Suprapubic skin (tissue), 4 donors: ENCODE measurements around the gene ZSWIM6. TPM values are rescaled to one million over a fixed set of nuclear protein-coding genes. Genes with fewer than 3 reads are reported as not detected.

Experiments used
- DNase-seq, 2 donors: peaks; one replicate each; pipeline ENCODE4 v3.0.0-alpha.2; 2019; ENCODE audit warnings: low spot score in 2 of 2
- H3K27ac ChIP-seq: fragments of 200-600 bp; sonication (generic); one replicate; pipeline ENCODE4 v1.5.1; 2019
- H3K27me3 ChIP-seq: fragments of 200-600 bp; sonication (generic); one replicate; pipeline ENCODE4 v1.5.1; 2019
- H3K36me3 ChIP-seq: fragments of 200-600 bp; sonication (generic); one replicate; pipeline ENCODE4 v1.5.1; 2019
- H3K4me1 ChIP-seq: fragments of 200-600 bp; sonication (generic); one replicate; pipeline ENCODE4 v1.5.1; 2019
- H3K4me3 ChIP-seq: fragments of 200-600 bp; sonication (generic); one replicate; pipeline ENCODE4 v1.5.1; 2019; ENCODE audit warnings: mild to moderate bottlenecking
- H3K9me3 ChIP-seq: fragments of 200-600 bp; sonication (generic); one replicate; pipeline ENCODE4 v1.5.1; 2019
- EP300 ChIP-seq: sonication (generic); formaldehyde crosslinking; IDR thresholded peaks from one replicate; pipeline ENCODE4 v1.6.1; 2017; ENCODE audit warnings: antibody characterized with exemption
- POLR2A ChIP-seq, 2 donors: fragments of 450-650 bp; IDR thresholded peaks; one replicate each; pipeline ENCODE4 v1.6.1; 2017; ENCODE audit warnings: antibody characterized with exemption in 2 of 2, mild to moderate bottlenecking in 2 of 2, moderate library complexity in 2 of 2
- POLR2AphosphoS5 ChIP-seq, 3 donors: sonication (generic); formaldehyde crosslinking; IDR thresholded peaks; one replicate each; pipeline ENCODE4 v1.6.1; 2017; ENCODE audit warnings: antibody characterized with exemption in 3 of 3
- WGBS: methylation state at CpG from one replicate; pipeline ENCODE4 v1.1.5; 2018; 5-methylcytosine and 5-hydroxymethylcytosine counted together
- total RNA-seq, 4 donors: library from RNA; depleted of rRNA; stranded (reverse); fragments of >200 nt; gene quantifications; one replicate each; pipeline ENCODE4 v1.1.0, GENCODE V29; 2016
- TF ChIP-seq, protein P1 (sequence below), 2 donors: fragments of 200-600 bp in 1 of 2; fragments of 450-650 bp in 1 of 2; sonication (generic) in 1 of 2; IDR thresholded peaks; one replicate each; pipeline ENCODE4 v1.5.1; 2016 to 2019; ENCODE audit warnings: antibody characterized with exemption in 2 of 2, mild to moderate bottlenecking in 1 of 2, moderate library complexity in 1 of 2

The ZSWIM6 gene
- total RNA-seq, 4 donors from 2014 or later, result 7.3 to 12.2 (median 8.2) TPM

- 31% methylated on average over 9 of the region's 9 CpGs for WGBS
- no peak for DNase-seq
- peaks cover 15% of the 10 kb centered on the region for H3K4me1 ChIP-seq
- TF ChIP-seq EP300 (no peak), POLR2A (IDR thresholded peaks at IDR 0.05) (no peak), POLR2AphosphoS5 (IDR thresholded peaks at IDR 0.05) (no peak)
- TF ChIP-seq, protein P1, sequence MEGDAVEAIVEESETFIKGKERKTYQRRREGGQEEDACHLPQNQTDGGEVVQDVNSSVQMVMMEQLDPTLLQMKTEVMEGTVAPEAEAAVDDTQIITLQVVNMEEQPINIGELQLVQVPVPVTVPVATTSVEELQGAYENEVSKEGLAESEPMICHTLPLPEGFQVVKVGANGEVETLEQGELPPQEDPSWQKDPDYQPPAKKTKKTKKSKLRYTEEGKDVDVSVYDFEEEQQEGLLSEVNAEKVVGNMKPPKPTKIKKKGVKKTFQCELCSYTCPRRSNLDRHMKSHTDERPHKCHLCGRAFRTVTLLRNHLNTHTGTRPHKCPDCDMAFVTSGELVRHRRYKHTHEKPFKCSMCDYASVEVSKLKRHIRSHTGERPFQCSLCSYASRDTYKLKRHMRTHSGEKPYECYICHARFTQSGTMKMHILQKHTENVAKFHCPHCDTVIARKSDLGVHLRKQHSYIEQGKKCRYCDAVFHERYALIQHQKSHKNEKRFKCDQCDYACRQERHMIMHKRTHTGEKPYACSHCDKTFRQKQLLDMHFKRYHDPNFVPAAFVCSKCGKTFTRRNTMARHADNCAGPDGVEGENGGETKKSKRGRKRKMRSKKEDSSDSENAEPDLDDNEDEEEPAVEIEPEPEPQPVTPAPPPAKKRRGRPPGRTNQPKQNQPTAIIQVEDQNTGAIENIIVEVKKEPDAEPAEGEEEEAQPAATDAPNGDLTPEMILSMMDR (IDR thresholded peaks at IDR 0.05), result no peak
- no peaks in the 10 kb centered on the region for H3K36me3 ChIP-seq
- peak overlapping the region; percentile 3 for H3K4me3 ChIP-seq
- H3K9me3 ChIP-seq, result no peaks in the 10 kb centered on the region
- H3K27me3 ChIP-seq, result no peaks in the 10 kb centered on the region
- peak overlapping the region; percentile 26 for H3K27ac ChIP-seq
Observed at GRCh38 chr5:61319388-61320146, 12.5 kb upstream of the ZSWIM6 start.

- 81% methylated on average over 3 of the region's 3 CpGs for WGBS
- TF ChIP-seq POLR2AphosphoS5 (IDR thresholded peaks at IDR 0.05) (no peak), EP300 (no peak), POLR2A (IDR thresholded peaks at IDR 0.05) (no peak)
- TF ChIP-seq, protein P1 (IDR thresholded peaks at IDR 0.05), result no peak
- H3K36me3 ChIP-seq, result no peaks in the 10 kb centered on the region
- H3K9me3 ChIP-seq, result no peaks in the 10 kb centered on the region
- peaks cover 15% of the 10 kb centered on the region for H3K4me1 ChIP-seq
- DNase-seq, result no peak
- no peak overlapping the region for H3K27ac ChIP-seq
- H3K4me3 ChIP-seq, result no peak overlapping the region
- H3K27me3 ChIP-seq, result no peaks in the 10 kb centered on the region
Observed at GRCh38 chr5:61320860-61321259, 11.2 kb upstream of the ZSWIM6 start.

- no peak for TF ChIP-seq POLR2A (IDR thresholded peaks at IDR 0.05)
- TF ChIP-seq EP300, result no peak
- TF ChIP-seq, protein P1 (IDR thresholded peaks at IDR 0.05), result no peak
- TF ChIP-seq POLR2AphosphoS5 (IDR thresholded peaks at IDR 0.05), result no peak
- no peak for DNase-seq
- Histone ChIP-seq H3K36me3 (no peaks in the 10 kb centered on the region), H3K4me3 (no peak overlapping the region), H3K27me3 (no peaks in the 10 kb centered on the region), H3K4me1 (peaks cover 15% of the 10 kb centered on the region), H3K27ac (no peak overlapping the region), H3K9me3 (no peaks in the 10 kb centered on the region)
- 96% methylated on average over 2 of the region's 2 CpGs for WGBS
Observed at GRCh38 chr5:61321669-61322068, 10.4 kb upstream of the ZSWIM6 start.

DNA sequence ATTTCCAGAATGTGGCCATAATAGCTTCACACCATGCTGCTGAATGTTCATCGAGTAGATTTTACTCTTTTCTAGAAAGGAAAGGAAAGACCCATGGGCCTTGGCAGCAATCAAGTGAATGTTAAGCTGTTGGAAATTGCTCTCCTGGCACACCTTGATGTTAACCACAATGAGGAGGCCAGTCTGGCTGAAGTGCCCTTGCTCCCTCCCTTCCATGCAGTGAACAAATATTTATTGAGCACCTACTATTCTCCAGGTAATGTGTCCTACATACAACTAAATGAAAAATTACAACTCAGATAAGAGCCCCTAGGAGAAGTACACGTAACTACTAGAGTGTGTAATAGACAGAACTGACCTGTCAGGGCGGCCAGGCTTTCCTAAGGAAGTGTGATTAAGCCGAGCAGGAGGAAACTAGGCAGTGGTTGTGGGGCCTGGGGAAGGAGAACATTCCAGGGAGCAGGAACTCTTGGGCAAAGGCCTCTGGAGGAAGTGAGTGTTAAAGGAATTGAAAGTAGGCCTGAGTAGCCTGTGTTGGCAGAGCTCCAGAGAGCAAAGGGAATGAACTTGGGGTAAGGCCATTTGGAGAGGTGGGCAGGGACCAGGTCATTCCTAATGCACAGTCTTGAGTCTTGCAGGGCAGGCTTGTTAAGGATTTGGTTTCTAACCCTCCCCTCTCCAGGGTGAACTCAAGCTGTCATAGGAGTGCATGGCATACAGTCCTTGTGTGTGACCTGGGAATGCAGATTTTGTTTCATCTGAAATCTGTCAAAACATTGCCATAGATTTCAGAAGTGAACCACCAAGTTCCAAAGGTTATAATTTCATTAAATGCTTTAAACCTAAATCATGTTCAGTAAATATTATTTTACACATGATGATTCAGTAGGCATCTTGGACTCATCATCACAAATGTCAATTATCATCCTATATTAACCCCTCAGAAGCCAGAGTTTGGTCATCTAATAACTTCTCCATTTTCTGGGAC, 9.0 kb upstream of the ZSWIM6 start:
- no peaks in the 10 kb centered on the region for H3K27me3 ChIP-seq
- 70% methylated on average over 4 of the region's 4 CpGs for WGBS
- no peaks in the 10 kb centered on the region for H3K36me3 ChIP-seq
- peaks cover 17% of the 10 kb centered on the region for H3K4me1 ChIP-seq
- TF ChIP-seq EP300, result no peak
- DNase-seq, result no peak
- no peaks in the 10 kb centered on the region for H3K9me3 ChIP-seq
- no peak overlapping the region for H3K27ac ChIP-seq
- H3K4me3 ChIP-seq, result no peak overlapping the region

- no peaks in the 10 kb centered on the region for H3K36me3 ChIP-seq
- no peak for DNase-seq
- TF ChIP-seq EP300, result no peak
- no peak for TF ChIP-seq POLR2A (IDR thresholded peaks at IDR 0.05)
- TF ChIP-seq POLR2AphosphoS5 (IDR thresholded peaks at IDR 0.05), result no peak
- TF ChIP-seq, protein P1 (IDR thresholded peaks at IDR 0.05), result no peak
- no peak overlapping the region for H3K27ac ChIP-seq
- H3K9me3 ChIP-seq, result no peaks in the 10 kb centered on the region
- H3K27me3 ChIP-seq, result no peaks in the 10 kb centered on the region
- WGBS, result 82% methylated on average over 6 of the region's 6 CpGs
- peaks cover 25% of the 10 kb centered on the region for H3K4me1 ChIP-seq
- no peak overlapping the region for H3K4me3 ChIP-seq
Observed at GRCh38 chr5:61327760-61328753, 4.0 kb upstream of the ZSWIM6 start.
